Measurements from ENCODE around the gene FRAT2. TPM values are rescaled to one million over a fixed set of nuclear protein-coding genes. Genes with fewer than 3 reads are reported as not detected.
"Not testable (repeated sequence)": the region's sequence is repeated elsewhere in the genome, so short reads cannot be mapped to it uniquely, and the experiment has no call there.

FRAT2 gene
- total RNA-seq, 1 experiment from 2014 or later = 16.7 TPM

DNA sequence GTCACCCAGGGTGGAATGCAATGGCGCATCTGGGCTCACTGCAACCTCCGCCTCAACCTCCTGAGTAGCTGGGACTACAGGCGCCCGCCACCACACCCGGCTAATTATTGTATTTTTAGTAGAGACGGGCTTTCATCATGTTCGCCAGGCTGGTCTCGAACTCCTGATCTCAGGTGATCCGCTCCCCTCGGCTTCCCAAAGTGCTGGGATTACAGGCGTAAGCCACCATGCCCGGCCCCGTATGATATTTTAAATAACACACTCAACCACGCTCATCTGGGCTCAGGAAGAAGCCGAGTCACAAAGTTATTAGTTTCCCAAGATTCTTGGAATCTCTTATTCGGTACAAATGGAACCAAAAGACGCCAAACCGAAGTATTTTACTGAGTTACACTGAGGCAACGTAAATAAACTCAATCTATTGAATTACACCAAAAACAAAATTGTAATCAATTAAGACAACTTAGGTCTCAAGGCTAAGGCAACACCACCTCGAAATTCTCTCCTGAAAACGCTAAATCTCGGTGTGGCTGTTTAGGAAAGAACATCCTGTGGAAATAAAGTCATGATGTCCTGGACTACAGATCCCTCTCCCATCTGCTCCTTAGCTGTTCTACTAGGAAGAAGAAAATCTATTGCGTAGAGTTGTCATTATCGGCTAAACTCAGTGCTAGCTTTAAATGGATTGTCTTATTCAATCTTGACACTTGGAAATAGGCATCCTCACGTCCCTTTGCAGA lies 43.0 kb downstream of the FRAT2 start:
- CTCF ChIA-PET = interaction anchor here (1.6 kb wide), 1 partner anchor 13 kb away, joined by 5 read pairs; no protein-coding TSS in a partner anchor
- Histone ChIP-seq H3K27ac (ENCODE audit: low read length) (peak overlapping the region; percentile 100), H3K9me3 (ENCODE audit: control insufficient read depth, insufficient read depth, low read depth, low read length) (no peaks in the 10 kb centered on the region), H3K27me3 (ENCODE audit: control insufficient read depth, insufficient read depth, low read length) (no peaks in the 10 kb centered on the region), H3K36me3 (ENCODE audit: control insufficient read depth, insufficient read depth, low read length) (peaks cover 10% of the 10 kb centered on the region; the same call in 1 of the 2 replicates), H3K4me3 (ENCODE audit: low read depth in 2 of 2, low read length in 2 of 2) (peak overlapping the region; percentile 69 to 97), H3K4me1 (ENCODE audit: control insufficient read depth, insufficient read depth, low read length) (peaks cover 12% of the 10 kb centered on the region; the same call in 1 of the 2 replicates)
- no TSS peak for BruUV-seq (replicated peaks)
- POLR2A ChIA-PET = interaction anchor here (0.6 to 1.4 kb wide), 5 partner anchors 13 to 110 kb away, joined by 3 to 4 read pairs (median 3); partner anchors contain the start of gene RRP12
- no peak for DNase-seq (ENCODE audit: low read depth, low spot score)
- peak; percentile 15 for ATAC-seq
- in situ Hi-C loops (cut with HindIII; ENCODE audit: low pct_unique_long_range_greater_than_20kb, low sequenced_read_pairs) = no loop called here
- intact Hi-C loops (cut with micrococcal nuclease; ENCODE audit: unreplicated experiment) = no loop called here
- TF ChIP-seq, protein P1, sequence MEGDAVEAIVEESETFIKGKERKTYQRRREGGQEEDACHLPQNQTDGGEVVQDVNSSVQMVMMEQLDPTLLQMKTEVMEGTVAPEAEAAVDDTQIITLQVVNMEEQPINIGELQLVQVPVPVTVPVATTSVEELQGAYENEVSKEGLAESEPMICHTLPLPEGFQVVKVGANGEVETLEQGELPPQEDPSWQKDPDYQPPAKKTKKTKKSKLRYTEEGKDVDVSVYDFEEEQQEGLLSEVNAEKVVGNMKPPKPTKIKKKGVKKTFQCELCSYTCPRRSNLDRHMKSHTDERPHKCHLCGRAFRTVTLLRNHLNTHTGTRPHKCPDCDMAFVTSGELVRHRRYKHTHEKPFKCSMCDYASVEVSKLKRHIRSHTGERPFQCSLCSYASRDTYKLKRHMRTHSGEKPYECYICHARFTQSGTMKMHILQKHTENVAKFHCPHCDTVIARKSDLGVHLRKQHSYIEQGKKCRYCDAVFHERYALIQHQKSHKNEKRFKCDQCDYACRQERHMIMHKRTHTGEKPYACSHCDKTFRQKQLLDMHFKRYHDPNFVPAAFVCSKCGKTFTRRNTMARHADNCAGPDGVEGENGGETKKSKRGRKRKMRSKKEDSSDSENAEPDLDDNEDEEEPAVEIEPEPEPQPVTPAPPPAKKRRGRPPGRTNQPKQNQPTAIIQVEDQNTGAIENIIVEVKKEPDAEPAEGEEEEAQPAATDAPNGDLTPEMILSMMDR (IDR thresholded peaks at IDR 0.05) = no peak
- TF ChIP-seq, protein P2, sequence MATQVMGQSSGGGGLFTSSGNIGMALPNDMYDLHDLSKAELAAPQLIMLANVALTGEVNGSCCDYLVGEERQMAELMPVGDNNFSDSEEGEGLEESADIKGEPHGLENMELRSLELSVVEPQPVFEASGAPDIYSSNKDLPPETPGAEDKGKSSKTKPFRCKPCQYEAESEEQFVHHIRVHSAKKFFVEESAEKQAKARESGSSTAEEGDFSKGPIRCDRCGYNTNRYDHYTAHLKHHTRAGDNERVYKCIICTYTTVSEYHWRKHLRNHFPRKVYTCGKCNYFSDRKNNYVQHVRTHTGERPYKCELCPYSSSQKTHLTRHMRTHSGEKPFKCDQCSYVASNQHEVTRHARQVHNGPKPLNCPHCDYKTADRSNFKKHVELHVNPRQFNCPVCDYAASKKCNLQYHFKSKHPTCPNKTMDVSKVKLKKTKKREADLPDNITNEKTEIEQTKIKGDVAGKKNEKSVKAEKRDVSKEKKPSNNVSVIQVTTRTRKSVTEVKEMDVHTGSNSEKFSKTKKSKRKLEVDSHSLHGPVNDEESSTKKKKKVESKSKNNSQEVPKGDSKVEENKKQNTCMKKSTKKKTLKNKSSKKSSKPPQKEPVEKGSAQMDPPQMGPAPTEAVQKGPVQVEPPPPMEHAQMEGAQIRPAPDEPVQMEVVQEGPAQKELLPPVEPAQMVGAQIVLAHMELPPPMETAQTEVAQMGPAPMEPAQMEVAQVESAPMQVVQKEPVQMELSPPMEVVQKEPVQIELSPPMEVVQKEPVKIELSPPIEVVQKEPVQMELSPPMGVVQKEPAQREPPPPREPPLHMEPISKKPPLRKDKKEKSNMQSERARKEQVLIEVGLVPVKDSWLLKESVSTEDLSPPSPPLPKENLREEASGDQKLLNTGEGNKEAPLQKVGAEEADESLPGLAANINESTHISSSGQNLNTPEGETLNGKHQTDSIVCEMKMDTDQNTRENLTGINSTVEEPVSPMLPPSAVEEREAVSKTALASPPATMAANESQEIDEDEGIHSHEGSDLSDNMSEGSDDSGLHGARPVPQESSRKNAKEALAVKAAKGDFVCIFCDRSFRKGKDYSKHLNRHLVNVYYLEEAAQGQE (IDR thresholded peaks at IDR 0.05; ENCODE audit: insufficient read depth in 1 of 2, low read depth in 2 of 2, low read length in 1 of 2) = no peak
- TF ChIP-seq POLR2AphosphoS5 (IDR thresholded peaks at IDR 0.05; ENCODE audit: low read depth, low read length) (no peak), TCF7L2 (IDR thresholded peaks at IDR 0.05; ENCODE audit: low read depth, low read length) (no peak), SIN3A (IDR thresholded peaks at IDR 0.05; ENCODE audit: borderline replicate concordance, insufficient read depth, low read depth, low read length) (no peak)

DNA sequence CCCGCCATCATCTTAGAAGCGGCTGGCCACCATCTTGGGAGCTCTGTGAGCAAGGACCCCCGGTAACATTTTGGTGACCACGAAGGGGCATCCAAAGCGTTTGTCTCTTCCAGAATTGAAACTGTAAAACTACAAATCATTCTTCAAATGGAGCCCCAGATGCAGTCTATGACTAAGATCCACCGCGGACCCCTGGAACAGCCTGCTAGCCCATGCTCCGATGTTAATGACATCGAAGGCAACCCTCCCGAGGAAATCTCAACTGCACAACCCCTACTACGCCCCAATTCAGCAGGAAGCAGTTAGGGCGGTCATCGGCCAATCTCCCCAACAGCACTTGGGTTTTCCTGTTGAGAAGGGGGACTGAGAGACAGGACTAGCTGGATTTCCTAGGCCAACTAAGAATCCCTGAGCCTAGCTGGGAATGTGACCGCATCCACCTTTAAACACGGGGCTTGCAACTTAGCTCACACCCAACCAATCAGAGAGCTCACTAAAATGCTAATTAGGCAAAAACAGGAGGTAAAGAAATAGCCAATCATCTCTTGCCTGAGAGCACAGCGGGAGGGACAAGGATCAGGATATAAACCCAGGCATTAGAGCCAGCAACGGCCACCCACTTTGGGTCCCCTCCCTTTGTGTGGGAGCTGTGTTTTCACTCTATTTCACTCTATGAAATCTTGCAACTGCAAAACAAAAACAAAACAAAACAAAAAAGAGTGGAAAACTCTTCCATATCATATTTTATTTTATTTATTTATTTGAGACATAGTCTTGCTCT lies 43.8 kb downstream of the FRAT2 start:
- intact Hi-C loops (cut with micrococcal nuclease; ENCODE audit: unreplicated experiment); BruUV-seq (replicated peaks); H3K27me3 ChIP-seq (ENCODE audit: control insufficient read depth, insufficient read depth, low read length); H3K36me3 ChIP-seq (ENCODE audit: control insufficient read depth, insufficient read depth, low read length); in situ Hi-C loops (cut with HindIII; ENCODE audit: low pct_unique_long_range_greater_than_20kb, low sequenced_read_pairs); H3K9me3 ChIP-seq (ENCODE audit: control insufficient read depth, insufficient read depth, low read depth, low read length); ATAC-seq; DNase-seq (ENCODE audit: low read depth, low spot score): not testable (repeated sequence)
- Histone ChIP-seq H3K4me1 (ENCODE audit: control insufficient read depth, insufficient read depth, low read length) (peaks cover 12% of the 10 kb centered on the region; the same call in 1 of the 2 replicates), H3K4me3 (ENCODE audit: low read depth in 2 of 2, low read length in 2 of 2) (peak overlapping the region; percentile 69 to 97), H3K27ac (ENCODE audit: low read length) (peak overlapping the region; percentile 100)
- ChIA-PET POLR2A (interaction anchor here (0.5 to 1.4 kb wide), 4 partner anchors 12 to 53 kb away, joined by 3 to 4 read pairs (median 4); no protein-coding TSS in a partner anchor), CTCF (interaction anchor here (1.6 kb wide), 1 partner anchor 12 kb away, joined by 5 read pairs; no protein-coding TSS in a partner anchor)

DNA sequence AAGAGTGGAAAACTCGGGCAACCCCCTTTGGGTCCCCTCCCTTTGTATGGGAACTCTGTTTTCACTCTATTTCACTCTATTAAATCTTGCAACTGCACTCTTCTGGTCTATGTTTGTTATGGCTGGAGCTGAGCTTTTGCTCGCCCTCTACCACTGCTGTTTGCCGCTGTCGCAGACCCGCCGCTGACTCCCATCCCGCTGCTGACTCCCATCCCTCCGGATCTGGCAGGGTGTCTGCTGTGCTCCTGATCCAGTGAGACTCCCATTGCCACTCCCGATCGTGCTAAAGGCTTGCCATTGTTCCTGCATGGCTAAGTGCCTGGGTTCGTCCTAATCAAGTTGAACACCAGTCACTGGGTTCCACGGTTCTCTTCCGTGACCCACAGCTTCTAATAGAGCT lies 44.5 kb downstream of the FRAT2 start:
- H3K27me3 ChIP-seq (ENCODE audit: control insufficient read depth, insufficient read depth, low read length); H3K36me3 ChIP-seq (ENCODE audit: control insufficient read depth, insufficient read depth, low read length); intact Hi-C loops (cut with micrococcal nuclease; ENCODE audit: unreplicated experiment); DNase-seq (ENCODE audit: low read depth, low spot score); H3K4me3 ChIP-seq (ENCODE audit: low read depth in 2 of 2, low read length in 2 of 2); H3K9me3 ChIP-seq (ENCODE audit: control insufficient read depth, insufficient read depth, low read depth, low read length); ATAC-seq; in situ Hi-C loops (cut with HindIII; ENCODE audit: low pct_unique_long_range_greater_than_20kb, low sequenced_read_pairs); BruUV-seq (replicated peaks): not testable (repeated sequence)
- ChIA-PET CTCF (interaction anchor here (0.7 kb wide), 1 partner anchor 103 kb away, joined by 3 read pairs; no protein-coding TSS in a partner anchor), POLR2A (interaction anchor here (0.6 to 0.7 kb wide), 4 partner anchors 12 to 703 kb away, joined by 4 read pairs; no protein-coding TSS in a partner anchor)
- H3K27ac ChIP-seq (ENCODE audit: low read length) = peak overlapping the region; percentile 100
- peaks cover 12% of the 10 kb centered on the region; the same call in 1 of the 2 replicates for H3K4me1 ChIP-seq (ENCODE audit: control insufficient read depth, insufficient read depth, low read length)
